ENCODE results near the gene CD40.
"Not testable (repeated sequence)": the region's sequence is repeated elsewhere in the genome, so short reads cannot be mapped to it uniquely, and the experiment has no call there.

Gene CD40

DNA sequence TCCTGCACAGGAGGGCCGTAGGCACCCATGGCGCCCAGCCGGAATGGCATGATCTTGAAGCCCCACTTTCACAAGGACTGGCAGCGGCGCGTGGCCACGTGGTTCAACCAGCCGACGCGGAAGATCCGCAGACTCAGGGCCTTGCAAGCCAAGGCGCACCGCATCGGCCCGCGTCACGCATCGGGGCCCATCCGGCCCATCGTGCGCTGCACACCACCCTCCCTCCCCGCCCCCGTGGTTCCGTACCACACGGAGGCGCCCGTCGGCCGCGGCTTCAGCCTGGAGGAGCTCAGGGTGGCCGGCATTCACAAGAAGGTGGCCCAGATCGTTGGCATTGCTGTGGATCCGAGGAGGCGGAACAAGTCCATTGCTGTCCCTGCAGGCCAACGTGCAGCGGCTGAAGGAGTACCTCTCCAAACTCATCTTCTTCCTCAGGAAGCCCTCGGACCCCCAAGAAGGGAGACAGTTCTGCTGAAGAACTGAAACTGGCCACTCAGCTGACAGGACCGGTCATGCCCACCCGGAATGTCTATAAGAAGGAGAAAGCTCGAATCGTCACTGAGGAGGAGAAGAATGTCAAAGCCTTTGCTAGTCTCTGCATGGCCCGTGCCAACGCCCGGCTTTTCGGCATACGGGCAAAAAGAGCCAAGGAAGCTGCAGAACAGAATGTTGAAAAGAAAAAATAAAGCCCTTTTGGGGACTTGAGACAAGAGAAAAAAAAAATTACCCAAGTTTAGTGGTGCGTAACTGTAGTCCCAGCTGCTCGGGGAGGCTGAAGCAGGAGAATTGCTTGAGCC is 18.4 kb upstream of the CD40 start:
- DNase-seq = no peak

DNA sequence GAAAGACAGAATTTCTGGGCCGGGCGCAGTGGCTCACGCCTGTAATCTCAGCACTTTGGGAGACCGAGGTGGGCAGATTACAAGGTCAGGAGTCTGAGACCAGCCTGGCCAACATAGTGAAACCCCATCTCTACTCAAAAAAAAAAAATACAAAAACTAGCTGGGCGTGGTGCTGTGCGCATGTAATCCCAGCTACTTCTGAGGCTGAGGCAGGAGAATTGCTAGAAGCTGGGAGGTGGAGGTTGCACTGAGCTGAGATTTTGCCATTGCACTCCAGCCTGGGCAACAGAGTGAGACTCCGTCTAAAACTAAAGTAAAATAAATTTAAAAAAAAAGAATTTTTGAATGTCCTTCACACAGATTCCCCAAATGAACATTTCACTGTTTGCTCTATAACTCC is 17.7 kb upstream of the CD40 start:
- not testable (repeated sequence) for DNase-seq

DNA sequence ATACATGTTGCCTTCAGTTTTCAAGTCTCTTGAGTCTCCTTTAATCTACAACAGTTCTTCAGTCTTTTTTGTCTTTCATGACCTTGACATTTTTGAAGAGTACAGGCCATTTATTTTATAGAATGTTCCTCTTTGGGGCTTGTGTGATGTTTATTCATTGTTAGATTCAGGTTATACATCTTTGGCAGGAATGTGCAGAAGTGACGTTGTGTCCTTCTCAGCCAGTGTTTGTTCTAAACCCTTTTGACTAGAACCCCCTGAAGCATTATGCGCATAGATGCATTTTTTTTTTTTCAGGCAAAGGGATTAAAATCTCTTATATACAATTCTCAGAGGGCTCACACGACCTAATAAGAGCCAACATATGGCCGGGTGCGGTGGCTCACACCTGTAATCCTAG is 17.1 kb upstream of the CD40 start:
- DNase-seq = no peak

DNA sequence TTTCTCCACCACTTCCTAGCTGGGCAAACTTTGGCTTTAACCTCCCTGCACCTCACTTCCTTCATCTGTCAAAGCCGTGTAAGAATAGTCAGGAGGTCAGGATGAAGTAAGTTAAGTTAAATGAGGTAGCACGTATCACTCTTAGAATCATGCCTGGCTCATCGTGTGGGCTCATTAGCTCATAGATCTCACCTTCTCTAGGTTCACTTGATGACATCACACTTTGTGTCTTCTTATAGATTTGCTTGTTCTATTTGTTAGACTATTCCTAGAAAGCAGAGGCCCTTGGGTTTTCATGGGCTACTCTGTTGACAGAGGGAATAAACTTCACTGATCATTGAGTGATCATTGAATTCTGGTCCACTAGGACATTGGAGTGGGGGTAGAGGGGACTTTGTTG is 16.2 kb upstream of the CD40 start:
- no peak for DNase-seq

DNA sequence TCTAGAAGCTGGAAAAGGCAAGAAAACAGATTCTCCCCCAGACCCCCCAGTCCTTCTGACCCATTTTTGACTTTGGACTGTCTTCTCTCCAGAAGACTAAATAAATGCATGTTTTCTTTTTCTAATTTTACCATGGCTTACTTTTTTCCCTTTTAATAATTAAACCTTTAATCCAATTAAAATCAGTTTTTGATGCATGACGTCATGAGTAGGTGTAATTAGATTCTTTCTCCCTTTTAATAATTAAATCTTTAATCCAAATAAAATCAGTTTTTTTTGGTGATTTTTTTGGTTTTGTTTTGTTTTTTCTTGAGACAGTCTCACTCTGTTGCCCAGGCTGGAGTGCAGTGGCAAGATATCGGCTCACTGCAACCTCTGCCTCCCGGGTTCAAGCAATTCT is 15.2 kb upstream of the CD40 start:
- DNase-seq = no peak

DNA sequence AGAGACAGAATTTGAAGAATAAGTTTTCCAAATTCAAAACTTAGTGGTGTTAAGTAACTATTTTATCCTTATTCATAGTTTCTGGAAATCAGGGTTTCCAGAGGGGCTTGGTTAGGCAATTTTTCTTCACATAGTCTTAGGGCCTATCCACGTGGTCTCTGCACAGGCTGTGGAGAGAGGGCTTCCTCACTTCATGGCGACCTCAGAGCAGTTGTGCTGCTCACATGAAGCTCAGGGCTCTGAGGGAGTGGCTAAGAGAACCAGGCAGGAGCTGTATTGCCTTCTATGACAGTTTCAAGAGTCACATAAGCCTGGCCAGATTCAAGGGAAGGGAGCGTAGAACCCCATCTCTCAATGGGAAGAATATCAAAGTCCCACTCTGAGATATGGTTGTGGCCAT is 13.9 kb upstream of the CD40 start:
- no peak for DNase-seq

DNA sequence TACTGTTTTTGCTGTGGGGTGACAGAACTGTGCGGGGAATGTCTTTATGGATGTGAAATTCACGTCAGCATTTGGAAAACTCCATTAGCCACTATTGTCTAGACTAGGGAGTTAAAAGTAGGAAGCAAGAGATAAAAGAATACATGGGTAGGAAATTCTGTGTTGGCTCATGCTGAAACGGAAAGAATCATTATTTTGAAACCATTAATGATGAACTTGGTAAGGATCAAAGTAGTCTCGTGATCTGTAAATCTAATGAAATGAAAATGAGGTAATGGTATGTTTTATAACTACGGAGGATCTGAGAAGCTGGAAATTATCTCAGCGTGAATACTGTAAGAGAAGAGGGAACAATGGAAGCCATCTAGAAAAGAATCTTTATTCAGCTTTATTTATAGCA is 11.1 kb upstream of the CD40 start:
- no peak for DNase-seq

DNA sequence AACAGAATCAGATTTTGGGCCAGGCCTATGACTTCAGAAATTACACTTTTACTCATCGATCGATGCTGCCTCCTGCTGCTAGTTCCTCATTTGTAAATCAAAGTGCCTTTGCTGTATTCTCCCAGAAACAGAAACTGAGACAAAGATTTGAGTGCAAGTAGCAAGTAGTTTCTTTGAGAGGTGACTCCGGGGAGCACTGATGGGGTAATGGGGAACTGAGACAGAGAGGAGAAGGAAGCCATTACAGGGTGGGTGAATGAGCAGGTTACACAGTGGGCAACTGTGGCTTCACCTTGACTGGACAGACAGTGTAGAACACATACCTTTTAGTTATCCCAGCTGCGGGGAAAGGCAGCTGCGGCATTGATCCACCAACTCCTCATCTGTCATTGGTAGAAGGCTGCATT is 9.7 kb upstream of the CD40 start:
- DNase-seq = no peak

DNA sequence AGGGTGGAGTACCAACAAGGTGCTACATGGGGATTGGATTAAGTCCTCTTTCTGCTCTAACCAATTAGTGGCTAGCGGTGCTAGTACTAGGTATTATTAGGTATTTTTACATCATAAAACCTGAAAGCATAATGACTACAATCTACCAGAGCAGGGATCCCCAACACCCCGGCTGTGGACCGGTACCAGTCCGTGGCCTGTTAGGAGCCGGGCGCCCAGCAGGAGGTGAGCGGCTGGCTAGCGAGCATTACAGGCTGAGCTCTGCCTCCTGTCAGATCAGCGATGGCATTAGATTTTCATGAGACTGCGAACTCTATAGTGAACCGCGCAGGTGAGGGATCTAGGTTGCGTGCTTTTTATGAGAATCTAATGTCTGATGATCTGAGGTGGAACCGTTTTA is 9.1 kb upstream of the CD40 start:
- no peak for DNase-seq

DNA sequence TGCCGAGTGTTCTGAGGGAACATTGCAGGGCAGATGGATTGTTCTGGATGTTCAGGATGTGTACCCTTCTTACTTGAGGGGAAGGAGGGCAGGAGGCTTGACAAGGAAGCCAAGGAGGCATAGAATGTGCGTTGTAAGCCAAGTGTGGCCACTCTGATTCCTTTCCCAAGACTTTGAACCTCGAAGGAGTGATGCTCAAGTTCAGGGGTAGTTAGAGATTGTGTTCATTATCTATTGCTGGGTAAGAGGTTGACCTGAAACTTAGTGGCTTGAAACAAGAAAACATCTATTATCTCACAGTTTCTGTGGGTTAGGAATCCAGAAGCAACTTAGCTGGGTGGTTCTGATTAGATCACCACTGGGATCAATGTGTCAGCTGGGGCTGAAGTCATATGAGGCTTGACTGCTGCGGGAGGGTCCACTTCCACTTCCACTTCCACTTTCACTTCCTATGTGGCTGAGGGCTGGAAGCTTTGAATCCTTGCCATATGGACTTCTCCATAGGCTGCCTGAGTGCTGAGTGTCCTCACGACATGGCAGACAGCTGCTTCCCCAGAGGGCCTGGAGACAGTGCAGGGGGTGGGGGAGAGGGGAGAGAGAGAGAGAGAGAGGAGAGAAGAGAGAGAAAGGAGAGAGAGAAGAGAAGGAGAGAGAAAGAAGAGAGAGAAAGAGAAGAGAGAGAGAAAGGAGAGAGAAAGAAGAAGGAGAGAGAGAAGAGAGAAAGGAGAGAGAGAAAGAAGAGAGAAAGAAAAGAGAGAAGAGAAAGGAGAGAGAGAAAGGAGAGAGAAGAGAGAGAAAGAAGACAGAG is 6.9 kb upstream of the CD40 start:
- DNase-seq = no peak

DNA sequence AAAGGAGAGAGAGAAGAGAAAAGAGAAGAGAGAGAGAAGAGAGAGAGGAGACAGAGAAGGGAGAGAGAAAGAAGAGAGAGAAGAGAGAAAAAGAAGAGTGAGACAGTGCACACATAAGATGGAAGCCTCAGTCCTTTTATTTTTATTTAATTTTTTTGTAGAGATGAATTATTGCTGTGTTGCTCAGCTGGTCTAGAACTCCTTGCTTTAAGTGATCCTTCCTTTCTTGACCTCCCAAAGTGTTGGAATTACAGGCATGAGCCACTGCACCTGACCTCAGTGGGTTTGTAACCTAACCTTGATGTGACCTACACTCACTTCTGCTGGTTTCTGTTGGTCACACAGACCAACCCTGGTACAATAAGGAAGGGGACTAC is 6.3 kb upstream of the CD40 start:
- no peak for DNase-seq

DNA sequence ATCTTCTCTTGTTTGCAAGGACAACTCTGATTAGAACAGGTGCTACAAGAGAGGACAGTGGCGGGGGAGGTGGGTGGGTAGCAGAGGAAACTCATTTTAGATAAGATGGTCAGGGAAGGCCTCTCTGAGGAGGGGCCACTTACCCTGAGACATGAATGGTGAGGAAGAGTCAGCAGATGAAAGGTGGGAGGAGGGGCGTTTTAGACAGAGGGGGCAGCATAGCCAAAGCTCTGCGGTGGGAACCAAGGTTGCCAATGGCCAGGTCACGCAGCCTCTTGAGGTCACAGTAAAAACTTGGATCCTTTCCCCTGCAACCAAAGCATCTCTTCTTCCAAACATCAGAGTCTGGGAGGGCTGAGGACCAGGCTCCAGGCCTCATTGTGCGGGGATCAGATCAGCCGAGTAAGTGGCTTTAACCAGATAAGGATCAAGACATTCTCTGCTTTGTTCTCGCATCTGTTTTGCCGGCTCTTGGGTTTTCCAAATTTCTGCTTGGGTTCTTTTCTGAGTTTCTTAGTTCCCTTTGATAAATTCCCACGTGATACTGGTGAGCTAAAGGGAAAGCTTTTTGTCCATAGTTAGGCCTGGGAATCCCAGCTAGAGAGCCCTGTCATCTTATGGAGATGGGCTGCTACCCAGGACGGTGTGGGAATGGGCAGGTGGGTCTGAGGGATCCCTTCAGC is 5.5 kb upstream of the CD40 start:
- DNase-seq = no peak

DNA sequence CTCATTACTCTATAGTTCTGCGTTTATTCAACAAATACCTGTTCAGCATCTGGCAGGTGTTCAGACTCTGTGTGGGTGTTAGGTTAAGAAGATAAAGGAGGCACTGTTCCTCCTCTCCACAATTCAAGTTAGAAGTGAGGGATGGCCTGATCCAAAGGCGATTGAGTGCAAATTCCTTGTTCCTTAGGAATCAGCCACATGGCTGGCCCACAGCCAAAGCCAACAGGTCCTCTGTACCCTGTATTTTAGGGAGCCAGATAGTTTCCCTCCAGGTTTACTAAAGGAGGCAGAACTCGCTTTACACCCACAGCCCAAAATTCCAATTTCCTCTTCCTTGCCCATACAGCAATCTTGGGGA is 5.0 kb upstream of the CD40 start:
- no peak for DNase-seq

DNA sequence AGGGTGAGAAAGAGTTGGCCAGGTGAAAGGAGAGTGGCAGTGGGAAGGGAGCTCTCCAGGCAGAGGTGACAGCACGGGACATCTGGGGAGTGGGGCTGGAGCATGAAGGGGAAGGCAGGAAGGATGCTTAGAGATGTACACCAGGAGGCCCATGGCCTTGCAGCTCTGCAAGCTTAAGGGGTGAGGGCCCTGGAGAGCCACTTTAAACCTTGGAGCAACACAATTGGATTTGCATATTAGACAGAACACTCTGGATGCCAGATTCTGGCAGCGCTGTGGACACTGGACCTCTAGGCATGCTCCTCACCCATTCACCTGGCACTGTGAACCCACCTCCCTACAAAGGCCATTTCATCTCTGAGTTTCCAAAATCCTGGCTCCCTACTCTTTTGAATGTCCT is 3.7 kb upstream of the CD40 start:
- DNase-seq = no peak

DNA sequence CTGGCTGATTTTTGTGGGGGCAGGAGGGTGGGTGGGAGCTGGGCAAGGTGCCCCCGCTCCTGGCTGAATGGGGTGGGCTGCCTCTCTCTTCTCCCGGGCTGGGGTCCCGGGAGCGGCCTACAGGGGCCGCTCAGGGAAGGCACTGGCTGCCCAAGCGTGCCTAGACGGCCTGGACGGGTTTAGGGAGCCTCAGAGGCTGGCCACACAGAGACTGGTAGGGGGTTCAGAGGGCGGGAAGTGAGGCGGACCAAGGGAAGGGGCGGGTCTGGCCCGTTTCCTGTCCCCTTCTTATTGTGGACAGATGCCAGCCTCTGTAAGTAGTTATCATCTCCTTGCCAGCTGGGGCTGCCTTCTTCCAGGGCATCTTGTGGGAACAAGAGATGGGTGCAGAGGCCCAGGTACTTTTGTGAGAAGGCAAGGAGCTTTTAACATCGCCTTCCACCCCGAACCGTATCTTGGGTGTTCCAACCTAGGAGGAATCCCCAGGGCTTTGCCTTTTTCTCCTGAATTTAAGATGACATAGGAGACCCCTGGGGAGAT is 437 bp downstream of the CD40 start:
- no peak for DNase-seq

DNA sequence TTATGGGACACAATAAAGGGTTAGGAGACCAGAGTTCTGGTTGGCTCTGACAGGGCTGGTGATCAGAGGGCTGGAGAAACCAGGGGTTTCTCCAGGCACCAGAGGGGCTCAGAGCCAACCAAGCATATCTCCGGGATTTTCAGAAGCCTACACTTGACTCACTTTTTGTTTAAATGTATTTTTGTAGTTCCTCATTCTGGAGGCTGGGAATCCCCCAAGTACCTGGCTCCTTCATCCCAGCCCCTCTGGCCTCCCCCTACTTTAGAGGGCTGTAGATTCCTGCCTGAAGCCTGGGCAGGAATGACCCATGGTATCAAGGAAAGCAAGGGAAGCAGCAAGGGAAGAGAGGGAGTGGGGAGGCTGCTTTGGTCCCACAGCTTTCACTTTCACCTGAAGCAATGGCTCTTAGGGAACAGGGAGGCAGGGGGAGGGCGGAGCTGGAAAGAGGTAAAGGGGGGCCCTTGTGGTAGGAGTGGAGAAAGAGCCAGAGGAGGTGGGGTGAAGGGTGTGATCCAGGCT is 973 bp downstream of the CD40 start:
- DNase-seq = no peak

DNA sequence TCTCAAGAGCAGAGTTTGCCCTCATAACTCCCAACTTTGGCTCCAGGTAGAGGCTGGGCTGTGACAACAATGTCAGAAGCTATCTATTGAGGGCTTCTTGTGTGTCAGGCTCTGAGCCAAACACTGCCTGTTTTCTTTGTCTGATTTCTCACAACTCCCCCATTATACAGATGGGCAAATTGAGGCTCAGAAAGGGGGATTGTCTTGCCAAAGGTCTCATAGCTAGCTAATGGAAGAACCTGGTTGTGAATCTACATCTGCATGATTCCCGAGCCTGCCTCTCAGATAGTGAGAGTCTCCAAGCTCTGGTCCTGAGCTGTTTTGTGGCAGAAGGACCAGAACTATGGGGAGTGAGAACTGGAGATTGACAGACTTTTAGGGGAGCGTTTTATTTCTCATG is 1.4 kb downstream of the CD40 start:
- DNase-seq = no peak

DNA sequence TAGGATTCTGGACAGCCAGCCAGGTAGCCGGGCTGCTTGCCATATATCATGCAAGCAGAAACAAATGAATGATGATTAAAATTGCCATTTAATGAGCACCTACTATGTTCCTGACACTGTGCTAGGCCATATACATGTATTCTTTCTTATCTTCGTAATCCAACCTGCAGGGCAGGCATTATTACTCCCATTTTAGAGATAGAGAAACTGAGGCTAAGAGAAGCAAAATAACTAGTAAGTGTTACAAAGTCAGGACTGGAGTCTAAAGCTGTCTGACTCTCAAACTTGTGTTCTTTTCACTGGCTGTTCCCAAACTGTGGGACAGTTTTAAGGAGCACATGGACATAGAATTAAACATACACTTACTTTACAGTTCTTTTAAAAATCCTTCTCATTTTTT is 2.0 kb downstream of the CD40 start:
- no peak for DNase-seq

DNA sequence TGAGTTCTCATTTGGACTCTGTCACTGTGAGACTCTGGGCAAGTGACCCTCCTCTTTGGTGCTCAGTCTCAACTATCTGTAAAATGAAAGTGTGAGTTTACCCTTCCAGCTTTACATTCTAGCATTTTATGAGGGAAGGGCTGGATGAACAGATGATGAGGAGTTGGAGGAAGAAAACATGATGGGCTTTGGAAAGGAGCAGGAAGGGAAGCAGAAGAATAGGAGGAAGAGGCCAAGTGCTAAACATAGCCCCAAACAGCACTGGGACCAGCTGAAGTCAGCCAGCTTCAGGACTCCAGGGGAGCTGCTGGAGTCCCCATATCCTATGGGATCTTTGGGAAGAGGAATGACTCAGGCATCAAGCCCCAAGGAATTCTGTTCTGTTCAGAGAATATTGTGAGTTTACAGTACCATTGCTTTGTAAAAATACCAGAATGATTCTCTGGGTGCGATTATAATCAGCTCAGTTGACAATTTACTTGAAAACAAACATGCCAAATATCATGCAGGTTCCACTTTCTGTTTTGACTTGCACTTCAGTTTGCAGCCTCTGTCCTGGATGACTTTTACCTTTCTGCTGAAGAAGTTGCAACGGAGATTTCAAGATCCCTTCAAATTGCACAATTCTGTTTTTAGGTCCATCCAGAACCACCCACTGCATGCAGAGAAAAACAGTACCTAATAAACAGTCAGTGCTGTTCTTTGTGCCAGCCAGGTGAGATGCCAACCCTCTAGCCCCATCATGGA is 3.2 kb downstream of the CD40 start:
- no peak for DNase-seq

DNA sequence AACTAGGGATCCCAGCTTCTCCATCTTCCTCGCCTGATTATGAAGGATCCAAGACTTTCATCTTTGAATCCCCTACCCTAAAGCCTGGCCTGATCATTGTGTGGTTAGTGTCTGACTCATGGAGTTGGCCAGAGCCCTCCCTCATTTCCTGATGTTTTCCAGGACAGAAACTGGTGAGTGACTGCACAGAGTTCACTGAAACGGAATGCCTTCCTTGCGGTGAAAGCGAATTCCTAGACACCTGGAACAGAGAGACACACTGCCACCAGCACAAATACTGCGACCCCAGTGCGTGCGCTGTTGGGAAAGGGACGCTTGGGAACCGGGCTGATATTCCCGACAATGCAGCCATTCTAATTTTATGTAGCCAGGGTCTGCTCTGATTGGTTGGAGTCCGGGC is 4.0 kb downstream of the CD40 start:
- DNase-seq = no peak

DNA sequence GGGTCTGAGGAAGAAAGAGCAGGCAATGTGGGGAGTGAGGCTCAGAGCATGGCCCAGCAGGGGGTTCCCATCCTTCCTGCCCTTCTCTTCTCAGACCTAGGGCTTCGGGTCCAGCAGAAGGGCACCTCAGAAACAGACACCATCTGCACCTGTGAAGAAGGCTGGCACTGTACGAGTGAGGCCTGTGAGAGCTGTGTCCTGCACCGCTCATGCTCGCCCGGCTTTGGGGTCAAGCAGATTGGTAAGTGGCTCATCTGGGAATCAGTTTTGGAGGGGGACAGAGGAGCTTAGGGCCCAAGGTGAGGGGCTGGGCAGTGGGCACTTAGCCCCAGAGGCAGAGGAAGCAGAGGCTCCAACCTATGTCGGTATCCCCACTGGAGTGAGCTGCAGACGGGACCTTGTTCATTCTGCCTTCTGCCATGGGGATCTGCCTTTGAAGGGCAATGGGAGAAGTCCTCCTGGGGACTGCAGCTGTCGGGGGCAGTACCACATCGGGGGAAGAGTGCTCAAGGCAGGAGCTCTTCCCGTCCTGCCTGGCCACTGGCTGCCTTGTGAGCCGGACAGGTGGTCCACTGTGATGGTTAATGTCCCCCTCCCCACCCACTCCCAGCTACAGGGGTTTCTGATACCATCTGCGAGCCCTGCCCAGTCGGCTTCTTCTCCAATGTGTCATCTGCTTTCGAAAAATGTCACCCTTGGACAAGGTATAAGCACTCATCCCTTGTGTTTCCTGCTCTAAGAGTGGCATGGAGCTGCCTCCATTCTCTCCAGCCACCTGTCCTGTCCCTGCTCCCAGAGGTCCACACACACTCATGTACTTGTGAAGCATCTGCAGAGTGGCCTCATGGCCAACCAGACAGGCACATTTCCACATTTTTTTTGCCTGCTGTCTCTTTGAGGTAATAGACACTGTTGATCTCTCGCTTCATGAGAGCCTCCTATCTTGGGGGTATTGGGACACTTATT is 4.7 kb downstream of the CD40 start:
- no peak for DNase-seq

Measured in NCI-H2081 (cell line).